Measurements from ENCODE around the gene RRN3.
"Not testable (repeated sequence)": the region's sequence is repeated elsewhere in the genome, so short reads cannot be mapped to it uniquely, and the experiment has no call there.

The RRN3 gene

DNA sequence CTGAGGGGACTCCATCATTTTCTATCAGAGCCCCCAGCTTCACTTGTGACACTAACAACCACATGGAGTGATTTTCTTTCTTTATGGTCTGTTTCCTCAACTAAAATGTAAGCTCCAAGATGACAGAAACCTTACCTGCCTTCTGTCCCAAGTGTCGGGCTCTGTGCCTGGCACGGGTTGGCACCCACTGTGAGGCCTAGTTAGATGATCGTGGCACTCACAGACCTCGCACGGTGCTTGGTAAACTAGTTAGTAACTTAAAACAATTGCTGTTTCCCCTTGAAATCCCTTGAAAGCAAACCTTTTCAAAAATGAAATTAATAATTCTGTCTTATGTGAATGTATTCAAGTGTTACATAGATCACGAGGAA is 65.7 kb downstream of the RRN3 start:
- H3K4me2 ChIP-seq (ENCODE audit: low read depth, low read length, poor library complexity, severe bottlenecking); H4K20me1 ChIP-seq (ENCODE audit: low read depth, low read length); H3K4me3 ChIP-seq (ENCODE audit: insufficient read depth, low read length, poor library complexity, severe bottlenecking); H3K27ac ChIP-seq (ENCODE audit: low read depth, low read length); H3K27me3 ChIP-seq (ENCODE audit: low read length); H3F3A ChIP-seq (ENCODE audit: insufficient read depth); H3K79me2 ChIP-seq (ENCODE audit: insufficient read depth, low read length); H3K9me2 ChIP-seq (replicated peaks; ENCODE audit: insufficient read depth, low read length); H3K9ac ChIP-seq (ENCODE audit: low read length); H3K36me3 ChIP-seq (ENCODE audit: low read length); H2AFZ ChIP-seq (ENCODE audit: low read depth, low read length, severe bottlenecking); H3K9me3 ChIP-seq (ENCODE audit: insufficient read depth, low read length): not testable (repeated sequence)

DNA sequence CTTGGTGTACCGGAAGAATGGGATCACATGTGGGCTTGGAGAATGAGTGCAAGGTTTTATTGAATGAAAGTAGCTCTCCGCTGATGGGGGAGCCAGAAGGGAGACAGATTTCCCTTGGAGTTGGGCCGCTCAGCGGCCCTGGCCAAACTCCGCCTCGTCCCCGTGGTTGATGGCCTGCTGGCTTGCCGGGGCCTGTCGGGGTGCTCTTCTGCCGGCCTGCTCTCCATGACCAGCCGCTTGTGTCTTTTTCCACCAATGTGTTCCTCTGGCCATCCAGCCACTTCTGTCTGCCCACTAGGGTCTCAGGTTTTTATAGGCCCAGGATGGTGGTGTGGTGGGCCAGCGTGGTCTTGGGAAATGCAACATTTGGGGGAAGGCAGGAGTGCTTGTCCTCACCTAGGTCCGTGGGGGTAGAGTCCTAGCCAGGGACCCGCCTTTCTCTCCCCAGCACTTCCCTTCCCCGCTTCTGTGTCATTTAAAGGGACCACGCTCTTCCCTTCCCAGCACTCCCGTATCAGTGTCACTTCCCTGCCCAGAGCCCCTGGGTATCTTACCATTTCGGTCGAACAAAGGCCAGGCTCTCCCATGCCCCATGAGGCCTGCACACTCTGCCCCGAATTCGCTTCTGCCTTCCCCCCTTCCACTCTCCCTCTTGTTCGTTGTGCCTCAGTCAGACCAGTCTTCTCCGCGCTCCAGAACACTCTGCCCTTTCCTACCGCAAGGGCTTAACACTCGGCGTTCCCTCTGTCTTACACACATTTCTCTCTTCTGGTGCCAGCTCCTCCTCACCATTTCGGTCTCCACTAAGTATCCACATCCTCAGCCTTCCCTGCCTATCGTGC is 66.3 kb downstream of the RRN3 start:
- H3K27me3 ChIP-seq (ENCODE audit: low read length); H3K36me3 ChIP-seq (ENCODE audit: low read length); H3K79me2 ChIP-seq (ENCODE audit: insufficient read depth, low read length); H3K9me2 ChIP-seq (replicated peaks; ENCODE audit: insufficient read depth, low read length); H3K9ac ChIP-seq (ENCODE audit: low read length); H2AFZ ChIP-seq (ENCODE audit: low read depth, low read length, severe bottlenecking); H3K4me2 ChIP-seq (ENCODE audit: low read depth, low read length, poor library complexity, severe bottlenecking); H3K9me3 ChIP-seq (ENCODE audit: insufficient read depth, low read length); H4K20me1 ChIP-seq (ENCODE audit: low read depth, low read length); H3K27ac ChIP-seq (ENCODE audit: low read depth, low read length); H3K4me3 ChIP-seq (ENCODE audit: insufficient read depth, low read length, poor library complexity, severe bottlenecking); H3F3A ChIP-seq (ENCODE audit: insufficient read depth): not testable (repeated sequence)

- not testable (repeated sequence) for H3K4me2 ChIP-seq (ENCODE audit: low read depth, low read length, poor library complexity, severe bottlenecking); H3K27ac ChIP-seq (ENCODE audit: low read depth, low read length); H2AFZ ChIP-seq (ENCODE audit: low read depth, low read length, severe bottlenecking); H3K27me3 ChIP-seq (ENCODE audit: low read length); H3K9me3 ChIP-seq (ENCODE audit: insufficient read depth, low read length); H4K20me1 ChIP-seq (ENCODE audit: low read depth, low read length); H3K9me2 ChIP-seq (replicated peaks; ENCODE audit: insufficient read depth, low read length); H3F3A ChIP-seq (ENCODE audit: insufficient read depth); H3K79me2 ChIP-seq (ENCODE audit: insufficient read depth, low read length); H3K9ac ChIP-seq (ENCODE audit: low read length); H3K36me3 ChIP-seq (ENCODE audit: low read length); H3K4me3 ChIP-seq (ENCODE audit: insufficient read depth, low read length, poor library complexity, severe bottlenecking)
Measured at GRCh38 chr16:15027051-15027450, 67.0 kb downstream of the RRN3 start.

GRCh38 chr16:15025234-15025951 is 68.7 kb downstream of the RRN3 start:
- not testable (repeated sequence) for H3K27me3 ChIP-seq (ENCODE audit: low read length); H3K79me2 ChIP-seq (ENCODE audit: insufficient read depth, low read length); H3K36me3 ChIP-seq (ENCODE audit: low read length)

GRCh38 chr16:15024858-15025199 is 69.2 kb downstream of the RRN3 start:
- H3K9me3 ChIP-seq (ENCODE audit: insufficient read depth, low read length); H3K27ac ChIP-seq (ENCODE audit: low read depth, low read length); H3K4me2 ChIP-seq (ENCODE audit: low read depth, low read length, poor library complexity, severe bottlenecking); H3K36me3 ChIP-seq (ENCODE audit: low read length); H3K9me2 ChIP-seq (replicated peaks; ENCODE audit: insufficient read depth, low read length); H4K20me1 ChIP-seq (ENCODE audit: low read depth, low read length); H2AFZ ChIP-seq (ENCODE audit: low read depth, low read length, severe bottlenecking); H3K9ac ChIP-seq (ENCODE audit: low read length); H3K27me3 ChIP-seq (ENCODE audit: low read length); H3F3A ChIP-seq (ENCODE audit: insufficient read depth); H3K4me3 ChIP-seq (ENCODE audit: insufficient read depth, low read length, poor library complexity, severe bottlenecking); H3K79me2 ChIP-seq (ENCODE audit: insufficient read depth, low read length): not testable (repeated sequence)

More at GRCh38 chr16:15025234-15025951, 68.7 kb downstream of the RRN3 start:
- H2AFZ ChIP-seq (ENCODE audit: low read depth, low read length, severe bottlenecking); H3K4me3 ChIP-seq (ENCODE audit: insufficient read depth, low read length, poor library complexity, severe bottlenecking); H3F3A ChIP-seq (ENCODE audit: insufficient read depth); H3K9me2 ChIP-seq (replicated peaks; ENCODE audit: insufficient read depth, low read length); H3K9me3 ChIP-seq (ENCODE audit: insufficient read depth, low read length); H3K4me2 ChIP-seq (ENCODE audit: low read depth, low read length, poor library complexity, severe bottlenecking); H4K20me1 ChIP-seq (ENCODE audit: low read depth, low read length); H3K27ac ChIP-seq (ENCODE audit: low read depth, low read length); H3K9ac ChIP-seq (ENCODE audit: low read length): not testable (repeated sequence)

GRCh38 chr16:15023381-15024077 is 70.5 kb downstream of the RRN3 start:
- not testable (repeated sequence) for H3K27ac ChIP-seq (ENCODE audit: low read depth, low read length); H3K4me3 ChIP-seq (ENCODE audit: insufficient read depth, low read length, poor library complexity, severe bottlenecking); H3K27me3 ChIP-seq (ENCODE audit: low read length); H3K9ac ChIP-seq (ENCODE audit: low read length); H3K9me2 ChIP-seq (replicated peaks; ENCODE audit: insufficient read depth, low read length); H3K79me2 ChIP-seq (ENCODE audit: insufficient read depth, low read length); H2AFZ ChIP-seq (ENCODE audit: low read depth, low read length, severe bottlenecking); H4K20me1 ChIP-seq (ENCODE audit: low read depth, low read length); H3K9me3 ChIP-seq (ENCODE audit: insufficient read depth, low read length); H3K4me2 ChIP-seq (ENCODE audit: low read depth, low read length, poor library complexity, severe bottlenecking); H3K36me3 ChIP-seq (ENCODE audit: low read length); H3F3A ChIP-seq (ENCODE audit: insufficient read depth)

Measured in SU-DHL-6 (cell line).